Thyroid gland (tissue), 4 donors: ENCODE results near the gene AKR1C1.
"Not testable (repeated sequence)": the region's sequence is repeated elsewhere in the genome, so short reads cannot be mapped to it uniquely, and the experiment has no call there.

Experiments used
- POLR2A ChIP-seq, 2 donors: fragments of 450-650 bp; IDR thresholded peaks; one replicate each; pipeline ENCODE4 v1.6.1; 2017; ENCODE audit warnings: antibody characterized with exemption in 2 of 2, mild to moderate bottlenecking in 2 of 2, moderate library complexity in 1 of 2
- TF ChIP-seq, protein P1 (sequence below), 6 experiments: fragments of 200-600 bp in 3 of 6; fragments of 450-650 bp in 3 of 6; sonication (generic) in 3 of 6; IDR thresholded peaks; one replicate each; pipeline ENCODE4 v1.5.1; 2016 to 2019; ENCODE audit warnings: antibody characterized with exemption in 6 of 6, mild to moderate bottlenecking in 2 of 6, inconsistent platforms in 1 of 6, moderate library complexity in 1 of 6

DNA sequence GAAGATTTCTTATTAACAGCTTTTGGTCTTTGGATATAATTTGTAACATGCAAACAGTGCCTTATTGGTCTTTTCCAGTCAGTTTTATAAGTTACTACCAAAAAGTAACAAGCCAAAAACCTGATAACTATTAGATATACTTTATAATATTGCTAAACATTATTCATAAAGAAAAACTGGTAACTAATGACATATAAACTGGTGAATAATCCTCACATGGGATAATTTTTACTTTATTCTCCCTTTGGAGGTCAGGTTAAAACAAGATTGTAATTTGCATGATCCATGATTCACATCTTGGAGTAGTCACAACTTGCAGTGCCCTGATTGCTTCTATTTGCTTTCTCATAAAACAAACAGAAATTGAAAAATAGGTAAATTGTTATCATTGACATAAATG is 41.3 kb downstream of the AKR1C1 start:
- TF ChIP-seq, protein P1, sequence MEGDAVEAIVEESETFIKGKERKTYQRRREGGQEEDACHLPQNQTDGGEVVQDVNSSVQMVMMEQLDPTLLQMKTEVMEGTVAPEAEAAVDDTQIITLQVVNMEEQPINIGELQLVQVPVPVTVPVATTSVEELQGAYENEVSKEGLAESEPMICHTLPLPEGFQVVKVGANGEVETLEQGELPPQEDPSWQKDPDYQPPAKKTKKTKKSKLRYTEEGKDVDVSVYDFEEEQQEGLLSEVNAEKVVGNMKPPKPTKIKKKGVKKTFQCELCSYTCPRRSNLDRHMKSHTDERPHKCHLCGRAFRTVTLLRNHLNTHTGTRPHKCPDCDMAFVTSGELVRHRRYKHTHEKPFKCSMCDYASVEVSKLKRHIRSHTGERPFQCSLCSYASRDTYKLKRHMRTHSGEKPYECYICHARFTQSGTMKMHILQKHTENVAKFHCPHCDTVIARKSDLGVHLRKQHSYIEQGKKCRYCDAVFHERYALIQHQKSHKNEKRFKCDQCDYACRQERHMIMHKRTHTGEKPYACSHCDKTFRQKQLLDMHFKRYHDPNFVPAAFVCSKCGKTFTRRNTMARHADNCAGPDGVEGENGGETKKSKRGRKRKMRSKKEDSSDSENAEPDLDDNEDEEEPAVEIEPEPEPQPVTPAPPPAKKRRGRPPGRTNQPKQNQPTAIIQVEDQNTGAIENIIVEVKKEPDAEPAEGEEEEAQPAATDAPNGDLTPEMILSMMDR (IDR thresholded peaks at IDR 0.05), result not testable (repeated sequence)
- not testable (repeated sequence) for TF ChIP-seq POLR2A (IDR thresholded peaks at IDR 0.05)
